Skin epidermis (tissue), 12 donors: Measurements from ENCODE around the gene KAT6B.
"Not testable (repeated sequence)": the region's sequence is repeated elsewhere in the genome, so short reads cannot be mapped to it uniquely, and the experiment has no call there.

ENCODE experiments used
- H3K27ac ChIP-seq, 21 experiments: fragments of 200-600 bp; sonication (generic) in 11 of 21; one replicate each; pipeline ENCODE4 v1.5.0; 2020; ENCODE audit warnings: mild to moderate bottlenecking in 3 of 21, inconsistent platforms in 2 of 21, moderate library complexity in 2 of 21
- H3K4me3 ChIP-seq, 7 experiments: fragments of 200-600 bp; sonication (generic) in 2 of 7; one replicate each; pipeline ENCODE4 v1.5.0; 2020; ENCODE audit warnings: inconsistent platforms in 2 of 7, mild to moderate bottlenecking in 2 of 7, moderate library complexity in 1 of 7

Gene KAT6B

GRCh38 chr10:74910241-74910975 lies 84.0 kb downstream of the KAT6B start:
- no peak overlapping the region for H3K27ac ChIP-seq

GRCh38 chr10:74910976-74911350 lies 84.6 kb downstream of the KAT6B start:
- Histone ChIP-seq H3K4me3 (no peak overlapping the region), H3K27ac (no peak overlapping the region)

More at GRCh38 chr10:74910241-74910975, 84.0 kb downstream of the KAT6B start:
- no peak overlapping the region for H3K4me3 ChIP-seq

- Histone ChIP-seq H3K27ac (no peak overlapping the region), H3K4me3 (no peak overlapping the region)
Observed at GRCh38 chr10:74912182-74912581, 85.8 kb downstream of the KAT6B start.

- no peak overlapping the region for H3K27ac ChIP-seq
- H3K4me3 ChIP-seq: no peak overlapping the region
Observed at GRCh38 chr10:74912682-74913081, 86.3 kb downstream of the KAT6B start.

- Histone ChIP-seq H3K27ac (peak overlapping the region in 2 of 21 experiments; percentile 30 to 49), H3K4me3 (no peak overlapping the region)
Observed at GRCh38 chr10:74913377-74913979, 87.1 kb downstream of the KAT6B start.

- no peak overlapping the region for H3K27ac ChIP-seq
- no peak overlapping the region for H3K4me3 ChIP-seq
Observed at GRCh38 chr10:74916283-74916682, 89.9 kb downstream of the KAT6B start.

GRCh38 chr10:74917481-74918077 lies 91.2 kb downstream of the KAT6B start:
- Histone ChIP-seq H3K27ac (no peak overlapping the region), H3K4me3 (no peak overlapping the region)

- H3K27ac ChIP-seq: no peak overlapping the region
- H3K4me3 ChIP-seq: no peak overlapping the region
Observed at GRCh38 chr10:74919671-74920070, 93.3 kb downstream of the KAT6B start.

- H3K4me3 ChIP-seq, H3K27ac ChIP-seq: not testable (repeated sequence)
Observed at GRCh38 chr10:74921070-74921469, 94.7 kb downstream of the KAT6B start.

- Histone ChIP-seq H3K4me3 (no peak overlapping the region), H3K27ac (no peak overlapping the region)
Observed at GRCh38 chr10:74921744-74922143, 95.3 kb downstream of the KAT6B start.

GRCh38 chr10:74922921-74923320 lies 96.5 kb downstream of the KAT6B start:
- Histone ChIP-seq H3K27ac (no peak overlapping the region), H3K4me3 (no peak overlapping the region)

GRCh38 chr10:74923556-74923955 lies 97.2 kb downstream of the KAT6B start:
- H3K27ac ChIP-seq: peak overlapping the region in 6 of 21 experiments; percentile 8 to 52 (median 36)
- no peak overlapping the region for H3K4me3 ChIP-seq

GRCh38 chr10:74924251-74924963 lies 98.0 kb downstream of the KAT6B start:
- Histone ChIP-seq H3K27ac (peak overlapping the region in 15 of 21 experiments; percentile 9 to 59 (median 45)), H3K4me3 (no peak overlapping the region)

GRCh38 chr10:74925291-74925690 lies 98.9 kb downstream of the KAT6B start:
- Histone ChIP-seq H3K4me3 (no peak overlapping the region), H3K27ac (peak overlapping the region in 9 of 21 experiments; percentile 7 to 49 (median 32))

GRCh38 chr10:74925708-74926107 lies 99.3 kb downstream of the KAT6B start:
- H3K4me3 ChIP-seq: no peak overlapping the region
- no peak overlapping the region for H3K27ac ChIP-seq

GRCh38 chr10:74926791-74927585 lies 100.6 kb downstream of the KAT6B start:
- Histone ChIP-seq H3K27ac (peak overlapping the region in 5 of 21 experiments; percentile 2 to 31 (median 17)), H3K4me3 (no peak overlapping the region)

GRCh38 chr10:74927701-74928100 lies 101.3 kb downstream of the KAT6B start:
- peak overlapping the region in 6 of 21 experiments; percentile 2 to 31 (median 18) for H3K27ac ChIP-seq
- H3K4me3 ChIP-seq: no peak overlapping the region

GRCh38 chr10:74928742-74929191 lies 102.4 kb downstream of the KAT6B start:
- Histone ChIP-seq H3K4me3 (no peak overlapping the region), H3K27ac (peak overlapping the region in 6 of 21 experiments; percentile 6 to 43 (median 17))

GRCh38 chr10:74929197-74929596 lies 102.8 kb downstream of the KAT6B start:
- Histone ChIP-seq H3K4me3 (no peak overlapping the region), H3K27ac (peak overlapping the region in 6 of 21 experiments; percentile 6 to 43 (median 17))
